HepG2 (cell line): ENCODE measurements around the gene PEX7. TPM values are rescaled to one million over a fixed set of nuclear protein-coding genes. Genes with fewer than 3 reads are reported as not detected.

Experiments
- ATAC-seq: fragments of 200-7000 bp; cut with Tn5 transposase; 3 replicates; pipeline ENCODE4 v1.9.1; 2020; ENCODE audit warnings: mild to moderate bottlenecking, moderate library complexity
- BruUV-seq: library from RNA; stranded (reverse); fragments of 400-500 nt; replicated peaks from 2 replicates; lab custom pipeline; 2021; lab: Mats Ljungman, UMichigan
- CTCF ChIA-PET: fragments of 300-600 bp; formaldehyde crosslinking; extraction: SDS; loops from one replicate; lab custom pipeline; 2021; ENCODE audit warnings: low total read pairs, inconsistent platforms, low intra/inter-chr PET ratio; lab: Yijun Ruan, JAX
- POLR2A ChIA-PET: fragments of 350-600 bp; sonication (Branson Sonifier 250); formaldehyde crosslinking; loops from one replicate; lab custom pipeline; 2020; ENCODE audit warnings: antibody characterized with exemption, inconsistent platforms; lab: Yijun Ruan, JAX
- DNase-seq: peaks from one replicate; pipeline ENCODE4 v3.0.0-alpha.2; 2015; ENCODE audit warnings: low spot score
- FAIRE-seq: peaks from 3 replicates; lab custom pipeline; 2011; peaks lifted over from hg19 to GRCh38; lab: Jason Lieb, UNC
- H2AFZ ChIP-seq: one replicate; pipeline ENCODE4 v1.6.1; 2011; ENCODE audit warnings: low read length, inconsistent platforms
- H3K27ac ChIP-seq: fragments of 300-600 bp; 3 replicates; pipeline ENCODE4 v1.8.0; 2011; ENCODE audit warnings: mixed run types, mild to moderate bottlenecking, mixed read lengths, low read length, inconsistent platforms; ENCODE audit not compliant: insufficient read depth; ENCODE audit errors: extremely low read length
- H3K27me3 ChIP-seq, 2 experiments: fragments of 200-600 bp in 1 of 2; 2 replicates in 1 of 2; 3 replicates in 1 of 2; pipeline versions ENCODE4 v1.6.0 to v1.8.0; 2011; ENCODE audit warnings: low read length in 2 of 2, mild to moderate bottlenecking in 2 of 2, moderate library complexity in 2 of 2, inconsistent platforms in 1 of 2; ENCODE audit not compliant: insufficient read depth in 2 of 2, control insufficient read depth in 1 of 2
- H3K36me3 ChIP-seq, 2 experiments: fragments of 200-600 bp in 1 of 2; replicated peaks in 1 of 2; 2 replicates in 1 of 2; 3 replicates in 1 of 2; pipeline versions ENCODE4 v1.5.1 to v1.8.0; 2011; ENCODE audit warnings: low read length in 2 of 2, inconsistent platforms in 1 of 2; ENCODE audit not compliant: insufficient read depth in 2 of 2, control insufficient read depth in 1 of 2
- H3K4me1 ChIP-seq: 2 replicates; pipeline ENCODE4 v1.5.1; 2012; ENCODE audit warnings: low read length, inconsistent platforms; ENCODE audit not compliant: insufficient read depth
- H3K4me2 ChIP-seq: 2 replicates; pipeline ENCODE4 v1.6.0; 2011; ENCODE audit warnings: low read depth, low read length, inconsistent platforms
- H3K4me3 ChIP-seq, 3 experiments: fragments of 200-600 bp in 1 of 3; sonication (generic), shearing (Covaris generic) in 1 of 3; replicated peaks in 1 of 3; 2 replicates each; pipeline ENCODE4 v1.5.1; 2011 to 2016; ENCODE audit warnings: low read length in 3 of 3, inconsistent platforms in 2 of 3, low read depth in 2 of 3, mild to moderate bottlenecking in 2 of 3, control low read depth in 1 of 3, mixed read lengths in 1 of 3; ENCODE audit not compliant: insufficient read depth in 1 of 3
- H3K79me2 ChIP-seq: one replicate; pipeline ENCODE4 v1.6.1; 2011; ENCODE audit warnings: low read length, inconsistent platforms; ENCODE audit not compliant: insufficient read depth
- H3K9ac ChIP-seq: 2 replicates; pipeline ENCODE4 v1.6.0; 2011; ENCODE audit warnings: mild to moderate bottlenecking, low read depth, low read length, inconsistent platforms; ENCODE audit not compliant: insufficient read depth
- H3K9me3 ChIP-seq: 2 replicates; pipeline ENCODE4 v1.5.1; 2012; ENCODE audit warnings: mild to moderate bottlenecking, low read length
- H4K20me1 ChIP-seq: 2 replicates; pipeline ENCODE4 v1.6.0; 2011; ENCODE audit warnings: inconsistent platforms, mild to moderate bottlenecking, low read length, moderate library complexity; ENCODE audit not compliant: insufficient read depth
- PCBP1 ChIP-seq: fragments of 200-400 bp; formaldehyde crosslinking; IDR thresholded peaks from 2 replicates; pipeline ENCODE4 v1.6.1; 2017; ENCODE audit warnings: mild to moderate bottlenecking, low read depth, low read length, borderline replicate concordance
- SNAPC2 ChIP-seq: sonication (generic); formaldehyde crosslinking; IDR thresholded peaks from 2 replicates; pipeline ENCODE4 v1.8.1; 2022; ENCODE audit warnings: mild to moderate bottlenecking, missing genetic modification reagents
- SRF ChIP-seq: IDR thresholded peaks from 2 replicates; pipeline ENCODE4 v1.6.1; 2011; ENCODE audit warnings: mild to moderate bottlenecking, low read depth, low read length, moderate library complexity
- WGBS: methylation state at CpG from one replicate; pipeline ENCODE4 v1.1.6; 2017; ENCODE audit warnings: low lambda C conversion rate; 5-methylcytosine and 5-hydroxymethylcytosine counted together
- in situ Hi-C: cut with HindIII; loops from 2 replicates; pipeline ENCODE4 v1.10.0; 2017; ENCODE audit warnings: low pct_unique_long_range_greater_than_20kb; ENCODE audit not compliant: extremely low pct_ligation_motif_present
- intact Hi-C: fragments of 100-400 bp; cut with micrococcal nuclease; formaldehyde crosslinking; loops from one replicate; pipeline ENCODE4 v1.10.0; 2022; ENCODE audit not compliant: unreplicated experiment
- polyA plus RNA-seq, 8 experiments: library from polyadenylated mRNA; depleted of rRNA in 3 of 8; stranded (reverse) in 7 of 8; unstranded in 1 of 8; fragments of >200 nt; fragmentation: Illumina TruSeq in 4 of 8; extraction: Trizol in 4 of 8; gene quantifications; 2 replicates each; pipeline versions ENCODE4 v1.2.1 to v1.2.3, GENCODE V29; 2011 to 2016; ENCODE audit warnings: low read depth in 4 of 8, missing spikeins in 1 of 8, mixed read lengths in 1 of 8; ENCODE audit not compliant: insufficient read depth in 1 of 8
- total RNA-seq, 5 experiments: library from RNA; depleted of rRNA; stranded (reverse); fragments of >200 nt; fragmentation: Illumina TruSeq; extraction: Trizol; gene quantifications; 2 replicates each; pipeline ENCODE4 v1.2.3, GENCODE V29; 2016; ENCODE audit warnings: low read depth in 1 of 5
- TF ChIP-seq, protein P1 (sequence below): sonication (generic); IDR thresholded peaks from 2 replicates; pipeline ENCODE4 v1.6.1; 2016; ENCODE audit warnings: low read depth, borderline replicate concordance
- TF ChIP-seq, protein P2 (sequence below): sonication (generic); formaldehyde crosslinking; IDR thresholded peaks from 2 replicates; pipeline ENCODE4 v1.8.1; 2022; ENCODE audit warnings: mild to moderate bottlenecking, missing genetic modification reagents
- TF ChIP-seq, protein P3 (sequence below): sonication (generic); formaldehyde crosslinking; IDR thresholded peaks from 2 replicates; pipeline ENCODE4 v1.4.0; 2020; ENCODE audit warnings: mild to moderate bottlenecking, missing genetic modification reagents
- TF ChIP-seq, protein P4 (sequence below): sonication (generic); formaldehyde crosslinking; IDR thresholded peaks from 2 replicates; pipeline ENCODE4 v1.4.0; 2020; ENCODE audit warnings: missing genetic modification reagents, borderline replicate concordance

PEX7 gene
- total and polyA plus RNA-seq, 2 of the 13 experiments (the other 11 are each of a cell fraction or from before 2014, with no cell fraction given): 0.04 to 0.53 TPM

DNA sequence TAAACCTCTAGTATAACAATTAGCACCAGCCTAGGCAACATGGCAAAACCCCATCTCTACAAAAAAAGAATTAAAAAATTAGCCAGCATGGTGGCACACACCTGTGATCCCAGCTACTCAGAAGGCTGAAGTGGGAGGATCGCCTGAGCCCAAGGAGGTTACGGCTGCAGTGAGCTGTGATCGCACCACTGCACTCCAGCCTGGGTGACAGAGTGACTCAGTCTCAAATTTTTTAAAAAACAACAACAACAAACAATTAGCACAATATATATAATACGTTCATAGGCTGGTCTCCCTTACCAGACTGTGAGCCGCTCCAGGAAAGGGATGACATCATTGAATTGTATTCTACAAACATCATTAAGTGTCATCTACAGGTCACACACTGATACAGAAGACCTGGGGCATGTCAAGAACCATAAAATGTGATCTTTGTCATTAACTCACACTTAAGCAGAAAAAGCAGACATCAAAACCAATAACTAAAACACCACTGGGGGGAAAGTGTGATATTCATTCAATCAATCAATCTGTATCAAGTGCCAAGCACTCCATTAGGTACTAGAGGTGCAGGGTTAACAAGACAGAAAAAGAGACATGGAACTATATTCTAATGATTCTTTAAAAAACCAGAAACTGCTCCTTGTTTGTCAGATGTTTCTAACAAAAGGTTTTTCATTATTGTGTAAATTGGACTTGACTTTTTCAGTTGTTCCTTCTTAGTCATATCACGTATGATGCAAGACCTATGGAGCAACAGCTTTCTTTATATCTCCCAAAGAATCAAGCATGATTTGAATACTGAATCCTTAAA is 48.0 kb upstream of the PEX7 start (continued):
- TF ChIP-seq, protein P1, sequence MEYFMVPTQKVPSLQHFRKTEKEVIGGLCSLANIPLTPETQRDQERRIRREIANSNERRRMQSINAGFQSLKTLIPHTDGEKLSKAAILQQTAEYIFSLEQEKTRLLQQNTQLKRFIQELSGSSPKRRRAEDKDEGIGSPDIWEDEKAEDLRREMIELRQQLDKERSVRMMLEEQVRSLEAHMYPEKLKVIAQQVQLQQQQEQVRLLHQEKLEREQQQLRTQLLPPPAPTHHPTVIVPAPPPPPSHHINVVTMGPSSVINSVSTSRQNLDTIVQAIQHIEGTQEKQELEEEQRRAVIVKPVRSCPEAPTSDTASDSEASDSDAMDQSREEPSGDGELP: no peak

DNA sequence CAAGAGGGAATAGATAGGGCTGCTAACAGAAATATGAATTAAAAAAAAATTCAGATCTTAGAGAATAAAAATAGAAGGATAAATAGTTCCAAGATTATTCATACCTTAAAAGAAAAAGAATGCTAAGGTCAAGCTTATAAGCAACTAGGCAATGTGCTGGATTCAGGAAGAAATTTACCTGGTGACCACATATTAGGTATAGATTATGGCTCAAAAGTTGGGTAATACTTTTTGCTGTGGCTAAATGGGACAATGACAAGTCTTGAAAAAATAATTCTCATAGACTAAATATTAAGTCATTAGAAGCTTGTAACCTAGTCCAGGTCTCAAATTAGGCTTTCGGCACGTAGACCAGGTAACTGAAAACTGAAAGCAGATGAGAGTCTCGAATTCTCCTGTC is 47.3 kb upstream of the PEX7 start:
- CTCF ChIA-PET: no interaction called here
- DNase-seq (no peak), ATAC-seq (no peak), FAIRE-seq (no peak)
- Histone ChIP-seq H3K4me3 (no peak overlapping the region), H3K36me3 (no peaks in the 10 kb centered on the region), H3K9ac (no peak overlapping the region), H4K20me1 (no peaks in the 10 kb centered on the region), H3K4me1 (no peaks in the 10 kb centered on the region), H3K79me2 (no peaks in the 10 kb centered on the region), H2AFZ (no peak overlapping the region), H3K4me2 (no peak overlapping the region), H3K27me3 (no peaks in the 10 kb centered on the region), H3K9me3 (no peaks in the 10 kb centered on the region), H3K27ac (no peak overlapping the region)
- POLR2A ChIA-PET: no interaction called here
- no TSS peak for BruUV-seq
- in situ Hi-C loops: no loop called here
- intact Hi-C loops: no loop called here
- WGBS: 8% methylated on average over 3 of the region's 3 CpGs
- TF ChIP-seq SRF (no peak), SNAPC2 (no peak), PCBP1 (no peak)
- TF ChIP-seq, protein P2, sequence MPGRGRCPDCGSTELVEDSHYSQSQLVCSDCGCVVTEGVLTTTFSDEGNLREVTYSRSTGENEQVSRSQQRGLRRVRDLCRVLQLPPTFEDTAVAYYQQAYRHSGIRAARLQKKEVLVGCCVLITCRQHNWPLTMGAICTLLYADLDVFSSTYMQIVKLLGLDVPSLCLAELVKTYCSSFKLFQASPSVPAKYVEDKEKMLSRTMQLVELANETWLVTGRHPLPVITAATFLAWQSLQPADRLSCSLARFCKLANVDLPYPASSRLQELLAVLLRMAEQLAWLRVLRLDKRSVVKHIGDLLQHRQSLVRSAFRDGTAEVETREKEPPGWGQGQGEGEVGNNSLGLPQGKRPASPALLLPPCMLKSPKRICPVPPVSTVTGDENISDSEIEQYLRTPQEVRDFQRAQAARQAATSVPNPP (CRISPR knock-in tag): no peak
- TF ChIP-seq, protein P3, sequence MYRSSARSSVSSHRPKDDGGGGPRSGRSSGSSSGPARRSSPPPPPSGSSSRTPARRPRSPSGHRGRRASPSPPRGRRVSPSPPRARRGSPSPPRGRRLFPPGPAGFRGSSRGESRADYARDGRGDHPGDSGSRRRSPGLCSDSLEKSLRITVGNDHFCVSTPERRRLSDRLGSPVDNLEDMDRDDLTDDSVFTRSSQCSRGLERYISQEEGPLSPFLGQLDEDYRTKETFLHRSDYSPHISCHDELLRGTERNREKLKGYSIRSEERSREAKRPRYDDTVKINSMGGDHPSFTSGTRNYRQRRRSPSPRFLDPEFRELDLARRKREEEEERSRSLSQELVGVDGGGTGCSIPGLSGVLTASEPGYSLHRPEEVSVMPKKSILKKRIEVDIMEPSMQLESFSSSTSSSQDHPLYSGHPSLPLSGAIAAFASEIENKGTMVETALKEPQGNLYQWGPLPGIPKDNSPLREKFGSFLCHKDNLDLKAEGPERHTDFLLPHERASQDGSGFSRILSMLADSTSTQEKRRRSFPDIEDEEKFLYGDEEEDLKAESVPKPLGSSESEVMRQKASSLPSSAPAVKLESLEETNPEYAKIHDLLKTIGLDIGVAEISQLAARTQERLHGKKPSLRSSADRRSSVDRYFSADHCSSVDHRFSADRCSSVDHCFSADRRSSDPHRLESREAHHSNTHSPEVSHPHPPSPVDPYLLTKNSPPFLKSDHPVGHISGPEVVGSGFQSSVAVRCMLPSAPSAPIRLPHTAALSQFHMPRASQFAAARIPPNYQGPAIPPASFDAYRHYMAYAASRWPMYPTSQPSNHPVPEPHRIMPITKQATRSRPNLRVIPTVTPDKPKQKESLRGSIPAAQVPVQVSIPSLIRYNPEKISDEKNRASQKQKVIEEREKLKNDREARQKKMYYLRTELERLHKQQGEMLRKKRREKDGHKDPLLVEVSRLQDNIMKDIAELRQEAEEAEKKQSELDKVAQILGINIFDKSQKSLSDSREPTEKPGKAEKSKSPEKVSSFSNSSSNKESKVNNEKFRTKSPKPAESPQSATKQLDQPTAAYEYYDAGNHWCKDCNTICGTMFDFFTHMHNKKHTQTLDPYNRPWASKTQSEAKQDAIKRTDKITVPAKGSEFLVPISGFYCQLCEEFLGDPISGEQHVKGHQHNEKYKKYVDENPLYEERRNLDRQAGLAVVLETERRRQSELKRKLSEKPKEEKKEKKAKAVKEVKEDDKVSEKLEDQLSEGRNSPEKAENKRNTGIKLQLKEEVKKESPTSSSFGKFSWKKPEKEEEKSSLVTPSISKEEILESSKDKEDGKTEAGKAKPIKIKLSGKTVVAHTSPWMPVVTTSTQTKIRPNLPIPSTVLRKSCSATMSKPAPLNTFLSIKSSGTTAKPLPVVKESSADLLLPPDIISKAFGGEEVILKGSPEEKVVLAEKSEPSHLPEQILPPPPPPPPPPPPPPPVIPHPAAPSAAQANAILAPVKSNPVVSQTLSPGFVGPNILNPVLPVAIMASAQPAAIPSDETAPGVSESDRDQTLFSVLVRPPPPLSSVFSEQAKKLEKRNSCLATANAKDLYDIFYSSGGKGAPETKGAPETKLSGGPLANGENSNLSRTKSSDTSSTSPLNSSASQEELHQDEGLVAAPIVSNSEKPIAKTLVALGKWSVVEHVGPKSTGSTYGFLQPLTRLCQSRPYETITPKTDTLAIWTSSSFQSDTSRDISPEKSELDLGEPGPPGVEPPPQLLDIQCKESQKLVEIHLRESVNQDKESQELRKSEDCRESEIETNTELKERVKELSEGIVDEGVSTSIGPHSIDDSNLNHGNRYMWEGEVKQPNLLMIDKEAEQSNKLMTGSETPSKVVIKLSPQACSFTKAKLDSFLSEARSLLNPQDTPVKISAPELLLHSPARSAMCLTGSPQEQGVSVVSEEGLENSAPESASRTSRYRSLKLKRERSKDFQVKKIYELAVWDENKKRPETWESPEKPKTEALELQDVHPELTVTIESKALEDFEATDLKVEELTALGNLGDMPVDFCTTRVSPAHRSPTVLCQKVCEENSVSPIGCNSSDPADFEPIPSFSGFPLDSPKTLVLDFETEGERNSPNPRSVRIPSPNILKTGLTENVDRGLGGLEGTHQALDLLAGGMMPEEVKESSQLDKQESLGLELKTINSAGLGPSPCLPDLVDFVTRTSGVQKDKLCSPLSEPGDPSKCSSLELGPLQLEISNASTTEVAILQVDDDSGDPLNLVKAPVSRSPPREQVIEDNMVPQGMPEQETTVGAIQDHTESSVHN: no peak
- TF ChIP-seq, protein P4, sequence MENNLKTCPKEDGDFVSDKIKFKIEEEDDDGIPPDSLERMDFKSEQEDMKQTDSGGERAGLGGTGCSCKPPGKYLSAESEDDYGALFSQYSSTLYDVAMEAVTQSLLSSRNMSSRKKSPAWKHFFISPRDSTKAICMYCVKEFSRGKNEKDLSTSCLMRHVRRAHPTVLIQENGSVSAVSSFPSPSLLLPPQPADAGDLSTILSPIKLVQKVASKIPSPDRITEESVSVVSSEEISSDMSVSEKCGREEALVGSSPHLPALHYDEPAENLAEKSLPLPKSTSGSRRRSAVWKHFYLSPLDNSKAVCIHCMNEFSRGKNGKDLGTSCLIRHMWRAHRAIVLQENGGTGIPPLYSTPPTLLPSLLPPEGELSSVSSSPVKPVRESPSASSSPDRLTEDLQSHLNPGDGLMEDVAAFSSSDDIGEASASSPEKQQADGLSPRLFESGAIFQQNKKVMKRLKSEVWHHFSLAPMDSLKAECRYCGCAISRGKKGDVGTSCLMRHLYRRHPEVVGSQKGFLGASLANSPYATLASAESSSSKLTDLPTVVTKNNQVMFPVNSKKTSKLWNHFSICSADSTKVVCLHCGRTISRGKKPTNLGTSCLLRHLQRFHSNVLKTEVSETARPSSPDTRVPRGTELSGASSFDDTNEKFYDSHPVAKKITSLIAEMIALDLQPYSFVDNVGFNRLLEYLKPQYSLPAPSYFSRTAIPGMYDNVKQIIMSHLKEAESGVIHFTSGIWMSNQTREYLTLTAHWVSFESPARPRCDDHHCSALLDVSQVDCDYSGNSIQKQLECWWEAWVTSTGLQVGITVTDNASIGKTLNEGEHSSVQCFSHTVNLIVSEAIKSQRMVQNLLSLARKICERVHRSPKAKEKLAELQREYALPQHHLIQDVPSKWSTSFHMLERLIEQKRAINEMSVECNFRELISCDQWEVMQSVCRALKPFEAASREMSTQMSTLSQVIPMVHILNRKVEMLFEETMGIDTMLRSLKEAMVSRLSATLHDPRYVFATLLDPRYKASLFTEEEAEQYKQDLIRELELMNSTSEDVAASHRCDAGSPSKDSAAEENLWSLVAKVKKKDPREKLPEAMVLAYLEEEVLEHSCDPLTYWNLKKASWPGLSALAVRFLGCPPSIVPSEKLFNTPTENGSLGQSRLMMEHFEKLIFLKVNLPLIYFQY (CRISPR knock-in tag): no peak
